EL (cell line): ENCODE results near the gene TBC1D16.
A peak's percentile ranks its signal among the peaks of the same experiment; 100 is the strongest.
"Not testable (repeated sequence)": the region's sequence is repeated elsewhere in the genome, so short reads cannot be mapped to it uniquely, and the experiment has no call there.

Source experiments
- DNase-seq: peaks from one replicate; pipeline ENCODE4 v3.0.0-alpha.2; 2016

The TBC1D16 gene

DNA sequence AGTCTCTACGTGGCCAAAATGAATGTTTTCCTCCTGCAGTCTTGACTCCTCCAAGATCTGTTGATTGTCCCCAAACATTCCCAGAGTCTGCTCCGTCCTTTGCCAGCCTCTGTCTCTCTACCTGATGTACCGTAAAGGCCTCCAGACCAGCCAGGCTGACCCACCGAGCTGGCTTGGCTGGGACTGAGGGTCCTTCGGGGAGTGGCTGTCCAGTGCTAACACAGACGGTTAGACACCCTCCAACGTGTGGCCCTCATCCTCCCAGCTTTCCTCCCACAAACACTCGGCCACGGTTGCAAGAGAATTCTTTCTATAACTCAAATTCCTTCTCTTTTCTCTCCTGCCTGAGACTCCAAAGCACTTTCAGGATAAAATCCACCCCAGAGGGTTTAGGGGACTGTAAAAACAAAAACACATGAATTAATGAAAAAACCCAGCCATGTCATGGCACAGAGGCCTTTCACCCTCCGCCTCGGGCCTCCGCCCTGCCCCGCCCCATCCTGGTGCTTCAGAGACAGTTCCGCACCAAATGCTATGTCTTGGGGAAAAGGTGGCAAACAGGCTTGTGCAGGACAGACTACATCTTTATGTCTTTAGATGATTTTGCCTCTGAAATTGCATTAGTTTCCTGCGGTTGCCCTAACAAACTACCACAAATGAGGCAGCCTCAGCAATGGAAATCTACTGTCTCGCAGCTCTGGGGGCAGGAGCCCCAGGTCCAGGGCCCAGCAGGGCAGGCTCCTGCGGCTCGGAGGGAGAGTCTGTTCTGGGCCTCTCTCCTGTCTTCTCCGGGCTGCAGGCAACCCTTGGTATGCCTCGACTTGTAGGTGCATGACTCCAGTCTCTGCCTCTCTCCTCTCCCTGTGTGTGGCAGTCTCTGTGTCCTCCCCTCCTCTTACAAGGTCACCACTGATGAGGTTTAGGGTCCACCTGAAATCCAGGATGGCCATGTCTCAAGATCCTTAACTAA lies 124.0 kb downstream of the TBC1D16 start:
- no peak for DNase-seq

DNA sequence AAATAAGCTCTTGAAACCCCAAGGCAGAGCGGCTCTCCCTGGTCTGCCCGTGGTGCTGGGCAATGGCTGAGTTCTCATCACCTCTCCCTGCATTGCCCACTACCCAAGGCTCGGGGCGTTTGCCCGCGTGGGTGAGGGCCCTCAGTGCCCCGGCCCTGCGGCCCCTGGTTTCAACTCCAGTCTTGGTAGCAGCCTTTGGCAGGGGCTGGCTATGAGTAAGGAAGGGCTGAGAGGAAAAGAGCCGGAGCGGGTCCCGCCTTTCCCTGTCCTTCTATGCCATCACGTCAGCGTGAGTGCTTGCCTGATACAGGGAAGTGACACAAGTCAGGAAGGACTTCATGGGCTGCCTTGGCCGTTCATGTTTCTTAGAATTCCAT lies 124.7 kb downstream of the TBC1D16 start:
- no peak for DNase-seq

DNA sequence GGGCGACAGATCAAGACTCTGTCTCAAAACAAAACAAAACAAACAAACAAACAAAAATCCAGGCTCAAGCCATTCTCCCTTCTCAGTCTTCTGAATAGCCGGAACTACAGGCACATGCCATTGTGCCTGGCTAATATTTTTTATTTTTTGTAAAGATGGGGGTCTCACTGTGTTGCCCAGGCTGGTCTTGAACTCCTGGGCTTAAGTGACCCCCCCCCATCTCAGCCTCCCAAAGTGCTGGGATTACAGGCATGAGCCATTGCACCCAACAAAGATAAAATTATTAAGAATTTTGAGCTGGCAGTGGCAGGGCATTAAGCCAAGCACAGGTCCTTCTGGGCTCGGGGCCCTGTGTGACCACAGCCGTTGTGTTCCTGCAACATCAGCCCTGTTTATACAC lies 126.6 kb downstream of the TBC1D16 start:
- no peak for DNase-seq

GRCh38 chr17:79907850-79908249 lies 127.8 kb downstream of the TBC1D16 start:
- peak; percentile 40 for DNase-seq

DNA sequence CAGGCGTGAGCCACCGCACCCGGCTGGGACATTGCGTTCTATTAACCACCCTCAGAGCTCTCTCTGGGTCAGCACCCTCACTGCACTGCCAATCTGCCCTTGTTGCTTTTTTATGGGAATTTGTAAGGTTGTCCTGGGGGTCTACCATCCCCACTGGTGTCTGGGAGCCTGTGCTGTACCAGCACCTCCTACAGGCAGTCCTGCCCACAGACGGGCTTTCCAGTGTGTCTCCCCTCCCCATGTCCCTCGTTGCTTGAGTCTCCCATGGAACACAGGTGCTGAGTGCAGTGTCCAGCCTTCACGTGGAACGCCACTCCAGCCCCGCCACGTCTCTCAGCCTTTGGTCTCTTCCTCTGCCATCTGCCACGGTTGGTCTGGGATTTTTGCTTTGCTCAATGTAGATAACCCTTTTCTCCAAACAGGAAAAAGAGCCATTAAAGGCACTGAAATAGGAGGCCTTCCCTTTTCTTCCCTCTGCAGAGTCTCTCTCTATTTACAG lies 128.4 kb downstream of the TBC1D16 start:
- DNase-seq, result no peak

DNA sequence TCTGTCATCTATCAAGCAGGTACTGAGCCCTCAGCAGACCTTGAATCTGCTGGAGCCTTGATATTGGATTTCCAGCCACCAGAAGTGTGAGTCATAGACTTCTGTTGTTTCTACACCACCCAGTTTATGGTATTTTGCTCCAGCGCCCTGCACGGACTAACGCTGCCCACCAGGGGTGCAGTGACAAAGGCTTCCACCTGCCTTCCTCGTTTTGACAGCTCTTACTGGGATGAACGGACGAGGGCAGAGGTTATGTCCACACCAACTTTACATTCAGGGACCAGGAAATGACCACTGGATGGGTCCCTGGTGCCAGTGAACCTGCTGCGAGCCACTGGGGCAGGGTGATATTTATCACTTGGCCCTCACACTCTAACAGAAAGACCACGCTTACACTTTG lies 129.8 kb downstream of the TBC1D16 start:
- no peak for DNase-seq

DNA sequence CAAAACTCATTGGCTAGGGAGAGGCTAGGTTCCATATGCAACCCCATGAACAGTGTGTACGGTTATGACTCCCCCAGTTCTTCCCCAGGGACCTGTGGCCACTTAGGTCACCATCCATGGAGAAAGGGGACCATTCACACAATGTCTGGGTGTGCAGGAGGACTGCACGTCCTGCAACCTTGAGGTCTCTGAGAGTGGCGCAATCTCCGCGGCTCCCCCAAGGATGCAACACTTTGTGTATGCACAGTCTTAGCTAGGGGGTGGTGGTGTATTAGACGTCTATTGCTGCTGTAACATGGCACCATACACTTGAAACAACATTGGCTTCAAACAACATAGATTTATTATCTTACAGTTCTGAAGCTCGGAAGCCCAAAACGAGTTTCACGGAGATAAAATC lies 130.8 kb downstream of the TBC1D16 start:
- DNase-seq, result no peak

- no peak for DNase-seq
These were observed 133.4 kb downstream of the TBC1D16 start for GRCh38 chr17:79902146-79902791.

GRCh38 chr17:79901131-79901530 lies 134.5 kb downstream of the TBC1D16 start:
- DNase-seq, result no peak

GRCh38 chr17:79899584-79899983 lies 136.1 kb downstream of the TBC1D16 start:
- no peak for DNase-seq

GRCh38 chr17:79897243-79898063 lies 138.2 kb downstream of the TBC1D16 start:
- DNase-seq, result no peak

DNA sequence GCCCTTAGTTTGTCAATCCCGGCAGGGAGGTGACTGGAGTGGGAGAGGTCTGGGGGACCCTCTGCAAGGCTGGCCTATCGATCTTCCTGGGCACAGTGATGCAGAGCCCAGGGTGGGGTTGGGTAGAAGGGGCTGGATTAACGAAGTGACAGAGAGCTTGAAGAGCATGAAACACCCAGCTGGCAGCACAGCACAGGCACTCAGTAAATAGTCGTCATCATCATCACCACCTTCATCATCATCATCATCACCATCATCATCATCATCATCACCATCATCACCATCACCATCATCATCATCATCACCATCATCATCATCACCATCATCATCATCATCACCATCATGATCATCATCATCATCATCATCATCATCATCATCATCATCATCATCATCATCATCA lies 142.2 kb downstream of the TBC1D16 start:
- DNase-seq, result not testable (repeated sequence)

DNA sequence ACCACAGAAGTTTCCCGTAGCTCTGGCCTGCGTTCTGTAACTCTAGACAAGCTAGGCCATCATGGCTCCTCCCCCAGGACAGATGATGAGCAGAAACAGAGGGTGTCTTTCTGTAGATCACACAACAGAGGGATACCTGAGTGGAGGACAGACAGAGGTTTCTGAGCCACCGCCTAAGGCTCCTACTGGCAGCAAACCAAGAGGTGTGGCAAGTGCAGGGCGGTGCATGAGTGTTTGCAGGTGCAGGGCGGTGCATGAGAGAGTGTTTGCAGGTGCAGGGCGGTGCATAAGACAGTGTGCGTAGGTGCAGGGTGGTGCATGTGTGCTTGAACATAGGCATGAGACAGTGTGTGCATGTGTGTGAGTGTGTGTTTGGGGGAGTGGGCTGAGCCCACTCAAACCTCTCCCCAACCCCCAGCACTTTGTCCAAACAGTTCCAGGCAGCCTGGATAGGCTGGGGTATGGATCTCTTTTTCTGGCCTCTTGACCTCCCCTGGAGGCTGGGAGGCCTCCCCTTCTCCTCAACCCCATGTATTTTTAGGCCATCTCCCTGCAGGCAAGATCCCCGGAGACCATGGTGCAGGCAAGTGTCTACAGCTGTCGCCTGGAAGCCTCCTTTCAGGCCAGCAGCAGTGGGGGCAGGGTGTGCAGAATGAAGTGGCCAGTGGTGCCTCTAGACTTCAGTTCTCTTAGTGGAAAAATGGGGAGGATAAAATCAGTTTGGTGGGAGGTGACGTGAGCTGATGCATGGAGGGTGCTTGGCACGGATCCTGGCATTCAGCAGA lies 143.0 kb downstream of the TBC1D16 start:
- no peak for DNase-seq

DNA sequence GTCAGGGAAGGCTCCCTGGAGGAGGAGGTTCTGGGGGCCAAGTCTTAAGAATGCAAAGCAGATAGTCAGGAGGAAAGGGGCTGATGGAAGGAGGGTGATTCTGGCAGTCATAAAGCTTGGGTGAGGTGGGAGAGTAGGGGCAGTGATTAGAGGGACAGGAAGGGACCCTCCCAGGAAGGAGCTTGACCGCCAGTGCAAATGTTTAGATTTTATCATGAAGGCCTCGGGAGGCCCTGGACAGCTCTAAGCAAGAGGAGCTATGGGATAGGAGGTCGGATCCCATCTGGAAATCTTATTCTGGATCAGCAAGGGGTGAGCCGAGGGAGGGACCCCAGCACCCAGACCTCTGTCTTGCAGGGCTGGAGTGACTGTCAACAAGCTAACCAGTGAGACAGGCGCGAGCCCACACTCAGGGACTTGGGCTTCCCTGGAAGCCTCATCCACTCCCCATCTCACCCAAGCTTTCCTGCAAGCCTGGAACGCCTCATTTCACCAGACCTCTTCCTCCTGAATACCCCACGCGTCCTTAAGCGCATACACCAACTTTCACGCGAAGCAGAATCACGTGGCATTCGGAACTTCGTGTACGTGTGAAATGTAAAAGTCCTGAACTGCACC lies 144.4 kb downstream of the TBC1D16 start:
- no peak for DNase-seq

GRCh38 chr17:79890706-79891105 lies 145.0 kb downstream of the TBC1D16 start:
- no peak for DNase-seq

DNA sequence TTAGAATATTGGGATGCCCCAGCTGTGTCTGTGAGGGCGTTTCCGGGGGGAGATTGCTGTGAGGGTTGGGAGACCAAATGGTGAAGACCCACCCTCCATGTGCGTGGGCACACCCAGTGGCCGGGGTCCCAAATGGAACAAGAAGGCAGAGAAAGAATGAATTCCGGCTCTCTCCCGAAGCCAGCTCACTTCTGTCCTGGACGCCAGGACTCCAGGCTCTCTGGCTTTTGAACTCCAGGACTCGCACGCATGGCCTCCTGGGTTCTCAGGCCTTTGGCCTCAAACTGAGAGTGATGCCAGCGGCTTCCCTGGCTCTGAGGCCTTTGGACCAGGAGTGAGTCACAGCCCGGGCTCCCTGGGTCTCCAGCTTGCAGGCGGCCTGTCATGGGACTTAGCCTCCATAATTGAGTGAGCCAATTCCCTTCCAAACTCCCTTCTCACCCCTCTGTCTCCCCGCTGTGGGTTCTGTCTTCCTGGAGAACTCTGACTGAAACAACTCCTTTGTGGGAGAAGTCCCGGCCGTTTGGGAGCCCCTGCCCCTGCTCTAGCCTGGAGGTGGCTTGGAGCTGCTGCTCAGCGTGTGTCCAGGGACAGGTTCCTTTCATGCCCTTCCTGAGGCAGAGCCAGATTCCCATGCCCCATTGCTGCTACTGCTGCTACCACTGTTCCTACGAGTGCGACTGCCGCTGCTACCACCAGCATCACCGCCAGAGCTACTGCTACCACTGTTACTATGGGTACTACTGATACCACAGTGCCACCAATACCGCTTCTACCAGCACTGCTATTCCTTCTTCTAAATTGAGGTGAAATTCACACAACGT lies 146.6 kb downstream of the TBC1D16 start:
- DNase-seq, result no peak

GRCh38 chr17:79888009-79888540 lies 147.6 kb downstream of the TBC1D16 start:
- no peak for DNase-seq

DNA sequence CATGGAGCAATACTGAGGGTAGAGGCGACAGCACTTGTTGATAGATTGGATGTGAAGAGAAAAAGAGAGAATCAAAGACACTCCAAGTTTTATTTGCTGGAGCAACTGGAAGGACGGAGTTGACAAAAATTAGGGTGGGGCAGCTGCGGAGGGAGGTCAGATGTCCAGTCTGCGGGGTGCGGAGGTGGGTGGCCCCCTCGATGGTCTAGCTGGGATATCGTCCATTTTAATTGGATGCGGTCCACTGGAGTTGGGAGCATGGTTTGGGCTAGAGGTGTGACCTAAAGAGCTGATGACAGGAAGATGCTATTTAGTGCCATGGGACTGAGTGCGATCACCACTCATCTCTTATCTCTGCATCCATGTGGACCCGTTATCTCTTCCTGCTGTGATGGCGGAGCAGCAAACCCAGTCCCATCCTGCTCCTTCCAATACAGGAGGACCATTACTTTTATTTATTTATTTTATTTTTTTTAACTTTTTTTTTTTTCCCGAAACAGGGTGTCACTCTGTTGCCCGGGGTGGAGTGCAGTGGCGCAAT lies 148.2 kb downstream of the TBC1D16 start:
- no peak for DNase-seq

DNA sequence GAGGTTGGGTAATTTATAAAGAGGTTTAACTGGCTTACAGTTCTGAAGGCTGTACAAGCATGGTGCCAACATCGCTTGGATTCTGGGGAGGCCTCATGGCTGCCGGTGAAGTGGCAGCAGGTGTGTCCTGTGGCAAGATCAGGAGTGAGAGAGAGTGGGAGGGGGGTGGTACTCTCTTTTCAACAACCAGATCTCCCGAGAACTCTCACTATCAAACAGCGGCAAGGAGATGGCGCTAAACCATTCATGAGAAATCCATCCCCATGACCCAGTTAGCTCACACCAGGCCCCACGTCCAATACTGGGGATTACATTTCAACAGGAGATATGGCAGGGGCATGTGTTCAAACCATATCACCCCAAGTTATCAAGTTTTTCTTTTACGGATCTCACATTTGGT lies 152.5 kb downstream of the TBC1D16 start:
- no peak for DNase-seq
